SJCRH30 (cell line): ENCODE measurements around the gene CCER1. TPM values are rescaled to one million over a fixed set of nuclear protein-coding genes. Genes with fewer than 3 reads are reported as not detected.

Experiments
- DNase-seq, 2 experiments: peaks; one replicate each; pipeline ENCODE4 v3.0.0-alpha.2; 2015 to 2020
- H3K27ac ChIP-seq: fragments of 250-450 bp; sonication (Bioruptor Pico); 2 replicates; pipeline ENCODE4 v1.5.1; 2020; ENCODE audit warnings: mild to moderate bottlenecking, moderate library complexity
- H3K27me3 ChIP-seq: fragments of 250-450 bp; sonication (Bioruptor Pico); 2 replicates; pipeline ENCODE4 v1.5.1; 2020; ENCODE audit warnings: mild to moderate bottlenecking, moderate library complexity
- H3K36me3 ChIP-seq: fragments of 250-450 bp; sonication (Bioruptor Pico); 2 replicates; pipeline ENCODE4 v1.5.1; 2020; ENCODE audit warnings: mild to moderate bottlenecking, moderate library complexity
- H3K4me1 ChIP-seq: fragments of 250-450 bp; sonication (Bioruptor Pico); 2 replicates; pipeline ENCODE4 v1.5.1; 2020; ENCODE audit warnings: mild to moderate bottlenecking, moderate library complexity
- H3K4me3 ChIP-seq: fragments of 250-450 bp; sonication (Bioruptor Pico); 2 replicates; pipeline ENCODE4 v1.5.1; 2020; ENCODE audit warnings: mild to moderate bottlenecking, moderate library complexity
- H3K9me3 ChIP-seq: fragments of 250-450 bp; sonication (Bioruptor Pico); replicated peaks from 2 replicates; pipeline ENCODE4 v1.5.1; 2020; ENCODE audit warnings: mild to moderate bottlenecking, moderate library complexity
- total RNA-seq: library from RNA; depleted of rRNA; stranded (reverse); fragments of >200 nt; shearing (Covaris generic); gene quantifications from 2 replicates; pipeline ENCODE4 v1.2.3, GENCODE V29; 2014

The CCER1 gene
- total RNA-seq, 1 experiment from 2014 or later, result not detected

DNA sequence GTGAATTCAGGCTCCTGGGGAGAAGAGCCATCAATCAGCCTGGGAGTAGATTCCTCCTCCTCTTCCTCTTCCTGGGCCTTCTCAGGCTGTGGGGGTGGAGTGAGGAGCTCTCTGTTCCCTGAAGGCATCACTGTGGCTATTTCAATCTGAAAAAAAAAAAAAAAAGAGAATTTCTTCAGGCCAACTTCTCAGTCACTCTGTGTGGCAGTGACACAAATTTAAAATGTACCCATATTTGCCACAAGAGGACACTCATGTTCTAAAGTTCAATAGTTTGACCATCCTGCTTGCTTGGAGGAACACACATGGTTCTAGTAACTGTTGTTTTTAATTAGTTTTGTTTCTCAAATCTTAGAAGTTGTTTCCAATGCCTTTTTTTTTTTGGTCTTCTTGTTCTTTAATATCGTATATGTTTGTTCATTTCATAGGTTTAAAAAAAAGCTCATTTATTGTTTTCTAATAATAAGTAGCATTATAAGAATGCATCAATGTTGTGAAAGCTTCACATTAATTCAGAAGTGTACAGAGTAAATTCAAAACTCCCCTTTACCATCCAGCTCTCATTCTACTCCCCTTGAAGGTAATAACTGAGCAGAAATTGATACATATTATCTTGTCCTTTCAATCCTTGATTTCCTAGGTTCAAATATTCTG lies 23.3 kb upstream of the CCER1 start:
- H3K36me3 ChIP-seq, result no peaks in the 10 kb centered on the region
- H3K27me3 ChIP-seq, result no peaks in the 10 kb centered on the region
- H3K27ac ChIP-seq, result no peak overlapping the region
- H3K4me3 ChIP-seq, result no peak overlapping the region
- DNase-seq, result peak; percentile 11 to 77
- H3K4me1 ChIP-seq, result no peaks in the 10 kb centered on the region; the same call in 1 of the 2 replicates
- no peaks in the 10 kb centered on the region for H3K9me3 ChIP-seq

DNA sequence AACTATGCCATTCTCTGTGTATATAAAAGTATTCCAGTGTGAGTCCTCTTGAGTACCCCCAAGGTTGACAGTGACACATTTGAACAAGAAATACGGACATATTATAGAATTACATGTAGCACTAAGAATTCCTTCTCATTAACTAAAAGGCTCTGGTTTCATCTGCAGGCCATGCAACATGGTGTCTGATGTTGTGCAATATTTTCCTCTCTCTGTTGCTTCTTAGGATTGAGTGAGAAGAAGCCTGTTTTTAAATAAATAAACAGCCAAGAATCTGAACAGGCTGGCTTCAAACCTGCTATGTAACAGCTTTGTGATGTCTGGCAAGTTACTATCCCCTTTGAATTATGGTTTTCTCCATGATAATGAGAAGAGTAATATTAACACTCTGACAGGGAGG lies 22.2 kb upstream of the CCER1 start:
- no peaks in the 10 kb centered on the region for H3K36me3 ChIP-seq
- H3K4me3 ChIP-seq, result no peak overlapping the region
- no peak for DNase-seq

DNA sequence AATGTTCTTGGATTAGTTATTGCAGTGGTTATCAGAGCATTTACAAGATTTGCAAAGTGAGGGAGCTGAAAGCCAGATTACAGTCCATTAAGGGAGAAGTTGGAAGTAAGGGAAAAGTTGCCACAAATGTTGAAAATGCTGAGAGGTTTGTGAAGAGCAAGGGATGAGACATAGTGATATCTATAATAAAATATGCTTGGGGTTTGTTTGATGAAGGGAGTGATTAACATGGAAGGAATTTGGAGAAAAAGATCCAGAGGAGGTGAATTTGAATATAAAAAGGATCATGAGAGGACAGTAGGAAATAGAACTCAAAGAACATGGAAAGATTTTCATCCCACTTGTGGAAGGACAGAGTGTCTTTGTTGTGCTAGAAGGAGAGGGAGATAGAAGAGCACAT lies 19.3 kb upstream of the CCER1 start:
- Histone ChIP-seq H3K27me3 (no peaks in the 10 kb centered on the region), H3K27ac (no peak overlapping the region), H3K9me3 (no peaks in the 10 kb centered on the region), H3K36me3 (no peaks in the 10 kb centered on the region), H3K4me1 (no peaks in the 10 kb centered on the region), H3K4me3 (no peak overlapping the region)
- DNase-seq, result no peak

More for the DNA sequence above, 22.2 kb upstream of the CCER1 start:
- no peaks in the 10 kb centered on the region for H3K27me3 ChIP-seq
- no peak overlapping the region for H3K27ac ChIP-seq
- no peaks in the 10 kb centered on the region for H3K9me3 ChIP-seq
- H3K4me1 ChIP-seq, result no peaks in the 10 kb centered on the region; the same call in 1 of the 2 replicates

DNA sequence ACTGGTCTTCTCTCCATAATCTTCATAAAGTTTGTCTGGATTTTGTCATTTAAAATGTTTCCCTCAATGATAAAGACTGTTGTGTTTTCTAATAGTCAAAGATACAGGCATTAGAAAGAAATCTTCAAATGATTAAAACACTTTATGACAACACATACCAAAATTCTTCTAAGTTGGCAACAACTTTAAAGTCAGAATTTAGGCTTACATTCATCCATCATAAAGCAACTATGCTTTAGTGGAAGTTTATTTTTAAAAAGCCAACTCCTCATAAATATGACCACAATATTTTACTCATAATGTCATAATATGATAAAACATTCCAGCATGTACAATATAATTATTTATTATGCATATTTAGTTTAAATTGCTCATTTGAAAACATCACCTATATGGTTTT lies 17.2 kb upstream of the CCER1 start:
- Histone ChIP-seq H3K27ac (no peak overlapping the region), H3K27me3 (no peaks in the 10 kb centered on the region), H3K36me3 (no peaks in the 10 kb centered on the region), H3K4me3 (no peak overlapping the region), H3K9me3 (no peaks in the 10 kb centered on the region; the same call in 1 of the 2 replicates), H3K4me1 (no peaks in the 10 kb centered on the region)
- no peak for DNase-seq

DNA sequence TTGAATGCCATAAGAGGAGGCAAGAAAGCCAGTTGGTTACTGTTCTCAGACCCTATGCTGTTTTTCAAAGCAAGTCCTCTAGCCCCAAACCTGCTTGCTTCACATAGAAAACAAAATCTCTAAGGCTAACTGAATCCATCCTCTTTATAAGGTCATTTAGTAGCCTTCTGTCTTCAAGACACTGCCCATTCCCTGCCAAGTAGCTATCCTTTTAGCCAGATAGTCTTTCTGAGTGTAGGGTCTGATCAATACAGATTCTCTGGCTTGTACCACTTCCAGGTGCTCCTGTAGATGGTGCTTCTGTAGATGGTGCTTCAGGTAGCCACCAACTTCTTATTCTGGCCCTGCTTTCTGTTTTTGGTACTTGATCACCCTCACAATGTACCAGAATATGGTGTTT lies 15.9 kb upstream of the CCER1 start:
- no peak for DNase-seq
- no peaks in the 10 kb centered on the region for H3K27me3 ChIP-seq
- H3K27ac ChIP-seq, result no peak overlapping the region
- no peaks in the 10 kb centered on the region for H3K36me3 ChIP-seq
- no peaks in the 10 kb centered on the region for H3K4me1 ChIP-seq
- H3K9me3 ChIP-seq, result no peaks in the 10 kb centered on the region; the same call in 1 of the 2 replicates
- no peak overlapping the region for H3K4me3 ChIP-seq

DNA sequence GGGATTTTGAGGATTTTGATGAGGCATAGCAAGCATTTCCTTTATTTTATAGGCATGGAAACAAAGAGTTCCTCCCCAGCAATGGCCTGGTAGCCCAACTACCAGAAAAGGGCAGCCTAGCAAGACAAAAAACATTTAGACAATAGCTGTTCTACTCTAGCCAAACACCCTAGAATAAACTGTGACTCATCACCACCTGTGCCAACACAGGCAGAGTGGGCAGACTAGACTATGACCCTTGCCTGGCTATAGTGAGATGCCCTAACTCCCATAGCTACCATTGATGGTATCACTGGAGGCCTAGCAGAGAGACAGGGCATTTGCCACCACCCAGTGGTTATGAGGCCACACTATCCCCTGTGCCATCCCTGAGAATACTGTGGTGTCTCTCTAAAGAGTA lies 15.5 kb upstream of the CCER1 start:
- Histone ChIP-seq H3K4me3 (no peak overlapping the region), H3K9me3 (no peaks in the 10 kb centered on the region; the same call in 1 of the 2 replicates), H3K27me3 (no peaks in the 10 kb centered on the region), H3K36me3 (no peaks in the 10 kb centered on the region), H3K4me1 (no peaks in the 10 kb centered on the region), H3K27ac (no peak overlapping the region)
- peak in 1 of 2 experiments; percentile 8 for DNase-seq

DNA sequence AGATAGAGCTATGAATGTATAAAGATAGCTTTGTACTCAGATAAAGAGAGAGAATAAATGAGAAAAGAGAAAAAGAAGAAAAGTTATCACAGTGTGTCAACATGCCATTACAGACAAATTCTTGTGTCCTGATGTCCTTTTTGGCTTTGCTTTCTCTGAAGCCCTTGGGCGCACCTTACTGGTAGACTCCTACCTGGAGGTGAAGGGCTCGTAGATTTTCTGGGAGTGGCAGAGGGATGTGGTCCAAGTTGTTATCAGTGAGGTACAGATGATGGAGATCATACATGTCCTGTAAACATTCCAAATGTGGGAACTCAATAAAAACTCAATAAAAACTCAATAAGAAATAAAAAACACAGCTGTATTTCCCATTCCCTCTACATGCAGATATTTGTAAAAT lies 14.9 kb upstream of the CCER1 start:
- Histone ChIP-seq H3K4me1 (no peaks in the 10 kb centered on the region), H3K27me3 (no peaks in the 10 kb centered on the region), H3K27ac (no peak overlapping the region), H3K4me3 (no peak overlapping the region), H3K36me3 (no peaks in the 10 kb centered on the region), H3K9me3 (no peaks in the 10 kb centered on the region; the same call in 1 of the 2 replicates)
- DNase-seq, result no peak

DNA sequence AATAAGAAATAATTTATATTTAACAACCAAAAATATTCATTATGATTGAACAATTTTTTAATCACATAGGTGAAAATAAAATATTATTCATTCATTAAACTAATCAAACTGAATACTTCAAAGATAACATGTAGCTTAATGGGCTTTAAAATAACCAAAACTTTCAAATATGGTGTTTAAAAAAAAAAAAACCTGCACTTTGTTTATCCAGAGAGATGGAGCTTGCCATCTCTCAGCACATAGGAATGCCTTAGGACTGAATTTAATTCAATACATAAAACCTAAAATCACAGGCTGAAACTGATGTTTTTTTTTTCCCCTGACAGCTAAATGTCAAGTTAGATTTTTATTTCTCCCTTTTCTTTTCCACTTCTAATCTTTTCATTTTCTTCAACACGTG lies 14.4 kb upstream of the CCER1 start:
- no peak overlapping the region for H3K27ac ChIP-seq
- no peaks in the 10 kb centered on the region for H3K36me3 ChIP-seq
- H3K27me3 ChIP-seq, result no peaks in the 10 kb centered on the region
- no peaks in the 10 kb centered on the region; the same call in 1 of the 2 replicates for H3K9me3 ChIP-seq
- no peaks in the 10 kb centered on the region for H3K4me1 ChIP-seq
- no peak overlapping the region for H3K4me3 ChIP-seq
- DNase-seq, result no peak

DNA sequence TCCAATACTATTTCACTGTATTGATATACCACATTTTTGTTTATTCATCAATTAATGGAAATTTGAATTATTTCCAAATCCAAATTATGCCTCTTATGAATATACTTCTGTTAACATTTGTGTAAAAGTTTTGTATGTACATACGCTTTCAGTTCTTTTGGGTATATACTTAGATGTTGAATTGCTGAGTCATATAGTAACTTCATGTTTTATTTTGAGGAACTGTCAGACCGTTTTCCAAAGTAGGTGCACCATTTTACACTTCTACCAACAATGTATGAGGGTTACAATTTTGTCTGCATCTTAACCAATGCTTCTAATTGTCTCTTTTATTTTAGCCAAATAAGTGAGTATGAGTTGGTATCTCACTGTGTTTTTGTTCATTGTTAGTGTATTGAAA lies 10.2 kb upstream of the CCER1 start:
- Histone ChIP-seq H3K27me3 (no peaks in the 10 kb centered on the region), H3K27ac (no peak overlapping the region), H3K36me3 (no peaks in the 10 kb centered on the region), H3K4me3 (no peak overlapping the region), H3K9me3 (no peaks in the 10 kb centered on the region; the same call in 1 of the 2 replicates), H3K4me1 (no peaks in the 10 kb centered on the region)
- DNase-seq, result no peak

DNA sequence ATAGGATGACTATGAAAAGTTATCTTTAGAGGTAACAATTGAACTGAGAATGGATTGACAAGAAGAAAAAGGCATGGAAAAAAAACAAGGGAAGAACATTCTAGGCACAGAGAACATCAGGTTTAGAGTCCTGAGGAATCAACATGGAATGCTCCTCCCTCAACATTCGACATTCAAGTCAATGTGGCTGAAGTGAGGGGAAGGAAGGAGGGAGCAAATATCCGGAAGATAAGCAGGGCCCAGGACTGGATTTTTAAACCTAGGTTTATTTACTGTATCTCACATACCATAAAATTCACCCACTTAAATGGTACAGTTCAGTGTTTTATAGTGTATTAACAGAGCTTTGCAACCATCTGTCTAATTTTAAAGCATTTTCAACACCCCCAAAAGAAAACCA lies 9.6 kb upstream of the CCER1 start:
- no peaks in the 10 kb centered on the region for H3K4me1 ChIP-seq
- no peak overlapping the region for H3K4me3 ChIP-seq
- H3K27ac ChIP-seq, result no peak overlapping the region
- no peaks in the 10 kb centered on the region for H3K36me3 ChIP-seq
- H3K9me3 ChIP-seq, result no peaks in the 10 kb centered on the region; the same call in 1 of the 2 replicates
- DNase-seq, result no peak
- H3K27me3 ChIP-seq, result no peaks in the 10 kb centered on the region

DNA sequence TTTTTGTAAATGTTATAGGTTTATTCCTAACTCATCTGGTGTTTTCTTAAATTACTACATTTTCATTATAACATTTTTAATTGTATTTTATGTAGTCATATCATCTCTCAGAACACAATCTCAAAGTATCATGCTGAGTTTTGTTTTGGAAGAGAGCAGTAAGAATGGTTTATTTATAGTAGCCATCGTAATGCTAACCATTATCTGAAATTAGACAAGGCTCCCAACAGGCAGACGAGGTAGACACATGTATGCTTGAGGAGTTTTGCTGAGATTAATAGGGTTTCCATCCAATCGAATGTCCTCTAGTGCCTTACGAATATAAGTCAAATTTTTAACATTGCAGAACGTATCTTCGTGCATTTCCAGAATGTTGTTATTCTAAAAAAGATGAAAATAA lies 9.0 kb upstream of the CCER1 start:
- Histone ChIP-seq H3K9me3 (no peaks in the 10 kb centered on the region; the same call in 1 of the 2 replicates), H3K27ac (no peak overlapping the region), H3K36me3 (no peaks in the 10 kb centered on the region), H3K4me3 (no peak overlapping the region), H3K4me1 (no peaks in the 10 kb centered on the region), H3K27me3 (no peaks in the 10 kb centered on the region)
- DNase-seq, result no peak

DNA sequence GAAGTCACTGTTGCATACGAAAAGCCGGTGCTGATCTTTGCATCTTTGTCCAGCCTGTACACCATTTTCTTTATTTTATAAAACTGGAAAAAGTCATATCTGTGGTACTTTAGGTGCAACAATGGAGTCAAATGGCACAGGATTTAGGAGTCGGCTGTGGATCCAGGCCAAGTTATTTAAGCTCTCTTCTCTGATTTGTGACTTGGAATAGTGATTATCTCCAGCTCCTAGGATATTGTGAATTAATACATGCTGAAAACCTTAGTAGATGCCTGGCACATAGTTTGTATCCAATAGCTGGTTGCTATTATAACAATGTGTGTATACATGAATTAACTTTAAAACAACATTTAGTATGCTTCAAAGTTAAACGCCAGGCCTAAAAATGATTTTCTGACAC lies 6.2 kb upstream of the CCER1 start:
- no peaks in the 10 kb centered on the region for H3K9me3 ChIP-seq
- no peaks in the 10 kb centered on the region for H3K27me3 ChIP-seq
- no peaks in the 10 kb centered on the region for H3K36me3 ChIP-seq
- no peaks in the 10 kb centered on the region for H3K4me1 ChIP-seq
- H3K27ac ChIP-seq, result no peak overlapping the region
- H3K4me3 ChIP-seq, result no peak overlapping the region
- no peak for DNase-seq

DNA sequence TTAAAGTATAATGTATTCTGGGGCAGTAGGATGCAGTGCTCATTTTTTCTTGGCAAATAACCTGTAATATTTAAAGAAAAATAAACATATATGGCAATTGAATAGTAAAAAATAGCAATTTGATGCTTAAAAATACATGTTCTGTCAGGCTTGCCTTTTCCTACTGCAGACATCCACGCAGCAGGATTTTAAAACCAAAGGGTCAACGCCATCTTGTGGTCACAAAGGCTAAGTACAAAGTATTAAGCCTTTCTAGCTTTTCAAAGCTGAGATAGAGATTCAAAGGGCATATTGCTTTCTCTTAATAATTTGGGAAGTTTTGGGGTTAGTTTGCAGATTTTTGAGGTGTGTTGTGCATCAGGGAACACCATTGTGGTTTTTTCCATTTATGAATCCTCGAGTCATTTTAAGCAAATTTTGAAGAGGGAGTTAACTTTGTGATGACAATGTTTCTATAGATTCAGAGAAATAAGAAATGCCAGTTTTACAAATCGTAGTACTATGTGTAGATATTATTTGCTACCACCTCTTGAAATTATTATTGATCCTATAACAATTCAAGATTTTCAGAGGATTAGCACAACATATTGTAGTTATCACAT lies 4.7 kb upstream of the CCER1 start:
- no peaks in the 10 kb centered on the region for H3K4me1 ChIP-seq
- H3K4me3 ChIP-seq, result no peak overlapping the region
- no peaks in the 10 kb centered on the region for H3K36me3 ChIP-seq
- no peaks in the 10 kb centered on the region for H3K9me3 ChIP-seq
- H3K27ac ChIP-seq, result no peak overlapping the region
- peak; percentile 29 to 77 for DNase-seq
- H3K27me3 ChIP-seq, result no peaks in the 10 kb centered on the region

DNA sequence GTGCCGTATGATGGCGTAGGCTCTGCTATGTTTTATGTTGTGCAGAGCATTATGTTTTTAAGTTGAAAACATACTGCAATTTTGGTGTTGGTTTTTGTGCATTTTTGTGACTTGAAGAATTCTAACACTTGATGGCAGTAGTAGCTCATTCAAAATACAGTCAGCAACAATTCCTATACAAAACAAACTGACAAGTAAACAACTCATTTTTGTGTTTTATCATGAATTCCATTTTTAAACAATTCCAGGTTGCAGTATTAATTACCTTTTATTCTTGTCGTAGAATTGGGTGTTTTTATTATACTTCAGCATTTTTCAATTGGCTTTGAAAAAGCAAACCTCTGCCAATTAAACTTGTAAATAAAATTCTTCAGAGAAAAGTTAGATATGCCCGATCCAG lies 4.1 kb upstream of the CCER1 start:
- peak in 1 of 2 experiments; percentile 24 for DNase-seq
- H3K27ac ChIP-seq, result no peak overlapping the region
- H3K9me3 ChIP-seq, result no peaks in the 10 kb centered on the region
- H3K36me3 ChIP-seq, result no peaks in the 10 kb centered on the region
- H3K27me3 ChIP-seq, result no peaks in the 10 kb centered on the region
- H3K4me3 ChIP-seq, result no peak overlapping the region
- no peaks in the 10 kb centered on the region for H3K4me1 ChIP-seq

DNA sequence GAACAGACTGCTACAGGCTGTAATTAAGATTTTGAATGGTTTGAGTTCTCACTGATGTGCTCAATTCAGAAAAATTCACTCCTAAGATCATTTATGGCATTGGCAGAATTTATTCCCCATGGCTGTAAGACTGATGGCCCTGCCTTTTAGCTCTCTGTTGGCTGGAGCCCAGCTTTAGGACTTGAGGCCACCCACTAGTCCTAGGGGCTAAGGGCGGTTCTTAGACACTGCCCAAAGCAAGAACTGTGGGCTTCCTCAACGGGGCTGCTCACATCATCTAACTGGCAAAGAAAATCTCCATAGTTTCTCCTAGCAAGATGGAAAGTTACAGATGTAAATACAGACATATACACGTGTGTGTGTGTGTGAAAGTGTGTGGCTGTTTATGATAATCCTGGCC lies 3.4 kb upstream of the CCER1 start:
- no peak overlapping the region for H3K27ac ChIP-seq
- no peak for DNase-seq
- no peaks in the 10 kb centered on the region for H3K4me1 ChIP-seq

DNA sequence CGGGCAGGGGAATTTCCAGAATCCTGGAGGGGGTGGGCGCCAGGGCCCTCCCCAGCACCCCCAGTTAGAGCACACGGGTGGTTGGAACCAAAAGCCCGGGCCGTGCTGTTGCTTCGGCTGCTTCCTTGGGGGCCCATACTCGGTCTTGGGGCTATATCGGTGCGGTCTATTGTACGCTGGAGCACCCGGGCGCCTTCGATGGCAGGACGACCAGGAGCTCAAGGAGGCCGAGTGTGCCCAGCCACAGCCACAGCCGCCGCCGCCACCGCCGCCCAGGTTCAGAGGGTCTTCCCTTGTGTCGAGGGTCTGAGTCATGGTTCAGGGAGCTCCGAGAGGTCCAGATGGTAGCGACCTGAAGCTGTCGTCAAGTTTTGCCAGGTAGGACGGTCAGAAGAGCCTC lies 548 bp downstream of the CCER1 start:
- H3K27me3 ChIP-seq, result no peaks in the 10 kb centered on the region
- no peaks in the 10 kb centered on the region for H3K36me3 ChIP-seq
- no peak overlapping the region for H3K4me3 ChIP-seq
- H3K27ac ChIP-seq, result no peak overlapping the region
- H3K4me1 ChIP-seq, result no peaks in the 10 kb centered on the region
- DNase-seq, result no peak
- no peaks in the 10 kb centered on the region for H3K9me3 ChIP-seq

More for the DNA sequence above, 3.4 kb upstream of the CCER1 start:
- Histone ChIP-seq H3K27me3 (no peaks in the 10 kb centered on the region), H3K9me3 (no peaks in the 10 kb centered on the region), H3K4me3 (no peak overlapping the region), H3K36me3 (no peaks in the 10 kb centered on the region)
